ENCODE data around the gene LZIC. TPM values are rescaled to one million over a fixed set of nuclear protein-coding genes. Genes with fewer than 3 reads are reported as not detected.

The LZIC gene
- 10 to 100 TPM; 25.4 to 30.6 (median 27.7) TPM for total RNA-seq

GRCh38 chr1:9942939-9943788, at the start of gene LZIC, which contains the start of gene NMNAT1:
Gene LZIC, minus strand, starts transcription at chr1:9943391. Its CDS starts 6,772 bp downstream, at chr1:9936619.
Gene NMNAT1, plus strand, starts transcription at chr1:9943475. Its CDS starts 28,599 bp downstream, at chr1:9972074.
- Histone ChIP-seq H3K27ac (replicated peaks in 1 of 4) (peak within 1 kb of the TSS; percentile 85 to 93 (median 92)), H3K27me3 (no peaks in the 10 kb centered on the region), H3K4me1 (peaks cover 15 to 41% (median 23%) of the 10 kb centered on the region in 4 donors), H3K9me3 (no peaks in the 10 kb centered on the region), H3K4me3 (peak within 1 kb of the TSS; percentile 72 to 93 (median 78)), H3K36me3 (peaks cover 0 to 32% (median 14%) of the 10 kb centered on the region in 4 donors)
- intact Hi-C loops (cut with DNase I) = loop anchor here (2.0 kb wide), 1 partner anchor 68 kb away; no protein-coding TSS in a partner anchor
- peak; percentile 98 for DNase-seq (ENCODE audit: extremely low spot score)
- TF ChIP-seq EP300 (IDR thresholded peaks at IDR 0.05) (no peak), POLR2AphosphoS5 (IDR thresholded peaks at IDR 0.05) (peak; percentile 93 to 97), POLR2A (IDR thresholded peaks at IDR 0.05; ENCODE audit: low read depth) (peak; percentile 62)
- TF ChIP-seq, protein P1, sequence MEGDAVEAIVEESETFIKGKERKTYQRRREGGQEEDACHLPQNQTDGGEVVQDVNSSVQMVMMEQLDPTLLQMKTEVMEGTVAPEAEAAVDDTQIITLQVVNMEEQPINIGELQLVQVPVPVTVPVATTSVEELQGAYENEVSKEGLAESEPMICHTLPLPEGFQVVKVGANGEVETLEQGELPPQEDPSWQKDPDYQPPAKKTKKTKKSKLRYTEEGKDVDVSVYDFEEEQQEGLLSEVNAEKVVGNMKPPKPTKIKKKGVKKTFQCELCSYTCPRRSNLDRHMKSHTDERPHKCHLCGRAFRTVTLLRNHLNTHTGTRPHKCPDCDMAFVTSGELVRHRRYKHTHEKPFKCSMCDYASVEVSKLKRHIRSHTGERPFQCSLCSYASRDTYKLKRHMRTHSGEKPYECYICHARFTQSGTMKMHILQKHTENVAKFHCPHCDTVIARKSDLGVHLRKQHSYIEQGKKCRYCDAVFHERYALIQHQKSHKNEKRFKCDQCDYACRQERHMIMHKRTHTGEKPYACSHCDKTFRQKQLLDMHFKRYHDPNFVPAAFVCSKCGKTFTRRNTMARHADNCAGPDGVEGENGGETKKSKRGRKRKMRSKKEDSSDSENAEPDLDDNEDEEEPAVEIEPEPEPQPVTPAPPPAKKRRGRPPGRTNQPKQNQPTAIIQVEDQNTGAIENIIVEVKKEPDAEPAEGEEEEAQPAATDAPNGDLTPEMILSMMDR (IDR thresholded peaks at IDR 0.05) = peak in 2 of 3 experiments; percentile 15 to 35
- WGBS = 0% methylated on average over 18 of the region's 53 CpGs

- intact Hi-C loops (cut with DNase I) = no loop called here
- Histone ChIP-seq H3K27me3 (peaks cover 0 to 11% (median 6%) of the 10 kb centered on the region in 4 donors), H3K4me3 (no peak overlapping the region), H3K36me3 (no peaks in the 10 kb centered on the region), H3K4me1 (peaks cover 12 to 28% (median 23%) of the 10 kb centered on the region in 4 donors), H3K27ac (replicated peaks in 1 of 4) (peak overlapping the region; percentile 28 to 51 (median 40)), H3K9me3 (no peaks in the 10 kb centered on the region)
- no peak for DNase-seq (ENCODE audit: extremely low spot score)
- TF ChIP-seq EP300 (IDR thresholded peaks at IDR 0.05) = no peak
- peak; percentile 18 to 21 for TF ChIP-seq POLR2AphosphoS5 (IDR thresholded peaks at IDR 0.05)
- WGBS = 81% methylated on average over 5 of the region's 5 CpGs
These were observed 49.7 kb upstream of the LZIC start for GRCh38 chr1:9992910-9993309.

DNA sequence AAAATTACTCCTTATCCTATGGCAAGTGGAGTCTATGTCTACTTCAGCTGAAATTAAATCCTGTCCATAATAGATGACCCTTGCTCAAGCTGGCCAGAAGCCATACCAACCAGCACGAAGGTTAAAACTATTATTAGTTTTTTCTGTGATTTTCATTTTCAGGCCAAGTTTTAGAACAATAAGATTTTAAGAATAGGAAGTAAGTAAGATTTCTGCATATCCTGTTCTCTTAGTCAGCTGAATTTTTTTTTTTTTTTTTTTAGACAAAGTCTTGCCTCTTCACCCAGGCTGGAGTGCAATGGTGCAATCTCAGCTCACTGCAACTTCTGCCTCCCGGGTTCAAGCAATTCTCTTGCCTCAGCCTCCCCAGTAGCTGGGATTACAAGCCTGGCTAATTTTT, 47.8 kb upstream of the LZIC start:
- Histone ChIP-seq H3K4me3 (no peak overlapping the region), H3K27ac (replicated peaks in 1 of 4) (peak overlapping the region; percentile 34 to 49 (median 41)), H3K9me3 (no peaks in the 10 kb centered on the region), H3K4me1 (peaks cover 5 to 17% (median 12%) of the 10 kb centered on the region in 4 donors), H3K27me3 (no peaks in the 10 kb centered on the region), H3K36me3 (no peaks in the 10 kb centered on the region)
- no peak for DNase-seq (ENCODE audit: extremely low spot score)
- TF ChIP-seq, protein P1 (IDR thresholded peaks at IDR 0.05) = no peak
- TF ChIP-seq POLR2A (IDR thresholded peaks at IDR 0.05; ENCODE audit: low read depth) = no peak
- no peak for TF ChIP-seq EP300 (IDR thresholded peaks at IDR 0.05)
- no peak for TF ChIP-seq POLR2AphosphoS5 (IDR thresholded peaks at IDR 0.05)
- 44% methylated on average over 2 of the region's 2 CpGs for WGBS
- intact Hi-C loops (cut with DNase I) = no loop called here

- WGBS = 95% methylated on average over 5 of the region's 5 CpGs
- TF ChIP-seq POLR2AphosphoS5 (IDR thresholded peaks at IDR 0.05) (no peak), POLR2A (IDR thresholded peaks at IDR 0.05; ENCODE audit: low read depth) (no peak), EP300 (IDR thresholded peaks at IDR 0.05) (no peak)
- TF ChIP-seq, protein P1 (IDR thresholded peaks at IDR 0.05) = no peak
- Histone ChIP-seq H3K36me3 (peaks cover 0 to 4% (median 0%) of the 10 kb centered on the region in 4 donors), H3K27me3 (no peaks in the 10 kb centered on the region), H3K27ac (replicated peaks in 1 of 4) (no peak overlapping the region), H3K9me3 (no peaks in the 10 kb centered on the region), H3K4me1 (peaks cover 12 to 26% (median 19%) of the 10 kb centered on the region in 4 donors), H3K4me3 (no peak overlapping the region)
- no peak for DNase-seq (ENCODE audit: extremely low spot score)
- intact Hi-C loops (cut with DNase I) = no loop called here
These were observed 46.6 kb upstream of the LZIC start for GRCh38 chr1:9989773-9990172.

DNA sequence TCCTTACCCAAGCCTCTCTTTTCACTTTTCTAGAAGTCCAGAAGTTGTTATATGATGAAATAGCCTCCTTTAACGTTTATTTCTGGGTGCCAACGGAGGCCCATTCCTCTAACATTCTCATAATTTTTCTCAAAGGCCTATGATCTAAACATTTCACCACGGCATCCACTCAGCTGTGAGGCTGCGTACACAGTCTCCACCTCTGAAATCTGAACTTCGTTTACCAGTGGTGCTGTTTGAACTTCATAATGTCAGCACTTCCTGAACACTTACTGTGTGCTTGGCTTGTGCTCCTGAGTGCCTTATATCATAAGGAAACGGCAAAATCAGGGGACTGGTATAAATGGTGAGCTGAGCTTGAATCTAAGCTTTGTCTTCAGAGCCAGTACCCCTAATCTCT, 41.8 kb upstream of the LZIC start:
- Histone ChIP-seq H3K4me1 (peaks cover 4 to 21% (median 17%) of the 10 kb centered on the region in 4 donors), H3K27ac (replicated peaks in 1 of 4) (peak overlapping the region; percentile 53 to 74 (median 65)), H3K27me3 (no peaks in the 10 kb centered on the region), H3K9me3 (no peaks in the 10 kb centered on the region), H3K4me3 (no peak overlapping the region), H3K36me3 (peaks cover 24 to 51% (median 37%) of the 10 kb centered on the region in 4 donors)
- intact Hi-C loops (cut with DNase I) = no loop called here
- 33% methylated on average over 6 of the region's 6 CpGs for WGBS
- TF ChIP-seq, protein P1 (IDR thresholded peaks at IDR 0.05) = no peak
- DNase-seq (ENCODE audit: extremely low spot score) = no peak
